ENCODE results near the gene SMARCA2.

Gene SMARCA2

GRCh38 chr9:2154731-2155130 lies 139.6 kb downstream of the SMARCA2 start:
- TF ChIP-seq FOXM1 (IDR thresholded peaks at IDR 0.05; ENCODE audit: borderline replicate concordance, low read depth) (no peak), CREB1 (IDR thresholded peaks at IDR 0.05; ENCODE audit: low read depth) (no peak), TEAD4 (IDR thresholded peaks at IDR 0.05) (no peak), REST (IDR thresholded peaks at IDR 0.05; ENCODE audit: low read depth) (no peak), NFIC (IDR thresholded peaks at IDR 0.05) (no peak)

DNA sequence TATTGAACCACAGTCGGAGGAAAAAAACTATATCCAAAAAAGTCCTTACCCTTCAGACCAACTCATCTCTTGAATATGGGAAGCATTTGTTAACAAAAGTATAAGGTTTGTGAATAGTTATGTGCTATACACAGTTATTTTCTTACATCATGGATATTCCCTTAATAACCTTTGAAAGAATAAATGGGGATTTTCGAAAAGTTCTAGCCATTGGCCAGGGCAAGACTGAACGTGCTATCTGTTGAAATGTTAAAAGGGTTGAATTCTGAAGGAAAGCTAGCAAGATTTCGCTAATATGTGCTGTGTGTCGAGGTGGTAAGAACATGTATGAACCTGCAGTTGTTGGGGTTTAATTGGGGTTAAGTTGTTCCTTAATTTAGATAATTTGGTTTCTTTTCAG lies 140.8 kb downstream of the SMARCA2 start:
- no peak for TF ChIP-seq EP300 (IDR thresholded peaks at IDR 0.05; ENCODE audit: borderline replicate concordance)
- TF ChIP-seq EGR1 (IDR thresholded peaks at IDR 0.05) = no peak
- no peak for TF ChIP-seq TCF12 (IDR thresholded peaks at IDR 0.05; ENCODE audit: low read depth)
- no peak for TF ChIP-seq NFIC (IDR thresholded peaks at IDR 0.05)
- no peak for TF ChIP-seq RAD21 (IDR thresholded peaks at IDR 0.05; ENCODE audit: low read depth)
- no peak for TF ChIP-seq REST (IDR thresholded peaks at IDR 0.05; ENCODE audit: low read depth)
- no peak for TF ChIP-seq FOXM1 (IDR thresholded peaks at IDR 0.05; ENCODE audit: borderline replicate concordance, low read depth)
- TF ChIP-seq CREB1 (IDR thresholded peaks at IDR 0.05; ENCODE audit: low read depth) = no peak
- TF ChIP-seq ZBTB7A (IDR thresholded peaks at IDR 0.05; ENCODE audit: low read depth) = no peak
- no peak for TF ChIP-seq TAF1 (IDR thresholded peaks at IDR 0.05; ENCODE audit: low read depth)
- TF ChIP-seq, protein P1, sequence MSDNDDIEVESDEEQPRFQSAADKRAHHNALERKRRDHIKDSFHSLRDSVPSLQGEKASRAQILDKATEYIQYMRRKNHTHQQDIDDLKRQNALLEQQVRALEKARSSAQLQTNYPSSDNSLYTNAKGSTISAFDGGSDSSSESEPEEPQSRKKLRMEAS (IDR thresholded peaks at IDR 0.05) = no peak
- no peak for TF ChIP-seq CEBPB (IDR thresholded peaks at IDR 0.05)
- TF ChIP-seq, protein P2, sequence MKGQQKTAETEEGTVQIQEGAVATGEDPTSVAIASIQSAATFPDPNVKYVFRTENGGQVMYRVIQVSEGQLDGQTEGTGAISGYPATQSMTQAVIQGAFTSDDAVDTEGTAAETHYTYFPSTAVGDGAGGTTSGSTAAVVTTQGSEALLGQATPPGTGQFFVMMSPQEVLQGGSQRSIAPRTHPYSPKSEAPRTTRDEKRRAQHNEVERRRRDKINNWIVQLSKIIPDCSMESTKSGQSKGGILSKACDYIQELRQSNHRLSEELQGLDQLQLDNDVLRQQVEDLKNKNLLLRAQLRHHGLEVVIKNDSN (IDR thresholded peaks at IDR 0.05) = no peak
- TF ChIP-seq YY1 (IDR thresholded peaks at IDR 0.05; ENCODE audit: low read depth) = no peak
- no peak for TF ChIP-seq TEAD4 (IDR thresholded peaks at IDR 0.05)

DNA sequence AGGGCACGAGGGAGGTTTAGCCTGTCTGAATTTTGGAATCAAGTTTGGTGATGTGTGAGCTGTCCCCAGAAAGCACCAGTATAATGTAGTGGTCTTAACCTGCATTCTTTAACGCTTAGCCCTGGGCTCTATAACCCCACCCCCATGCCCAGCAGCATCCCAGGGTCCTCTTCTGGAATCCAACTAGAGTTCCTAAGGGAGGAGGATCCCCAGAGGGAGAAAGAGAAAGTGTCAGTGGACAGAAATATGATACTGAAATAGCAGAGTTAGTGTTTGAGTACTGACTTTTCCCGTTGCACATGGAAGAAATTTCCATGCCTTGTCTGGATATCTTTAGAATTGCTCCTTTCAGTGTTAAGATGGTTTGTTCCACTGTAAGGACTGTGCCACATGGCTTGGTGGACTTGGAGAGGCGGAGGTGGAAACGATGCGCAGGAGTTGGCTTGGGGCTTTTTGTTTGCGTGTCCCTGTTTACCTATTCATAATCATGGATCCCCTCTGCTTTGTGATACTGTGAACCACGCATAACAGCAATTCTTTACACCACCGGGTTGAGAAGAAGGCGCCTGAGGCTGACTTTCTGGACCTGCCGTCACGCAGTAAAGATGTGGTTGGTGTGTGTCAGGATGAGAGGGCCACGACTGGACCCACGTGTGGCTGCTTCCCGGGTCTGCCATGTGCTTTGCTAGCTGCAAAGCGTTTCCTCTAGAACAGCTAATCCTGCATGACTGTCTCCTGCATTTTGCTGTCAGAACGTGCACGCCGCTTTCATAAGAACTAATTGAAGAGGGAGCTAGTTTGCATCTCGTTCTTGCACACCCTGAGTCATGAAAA lies 142.3 kb downstream of the SMARCA2 start:
- TF ChIP-seq EP300 (IDR thresholded peaks at IDR 0.05; ENCODE audit: borderline replicate concordance) (no peak), FOXM1 (IDR thresholded peaks at IDR 0.05; ENCODE audit: borderline replicate concordance, low read depth) (no peak)
- TF ChIP-seq, protein P1 (IDR thresholded peaks at IDR 0.05) = peak; percentile 93

DNA sequence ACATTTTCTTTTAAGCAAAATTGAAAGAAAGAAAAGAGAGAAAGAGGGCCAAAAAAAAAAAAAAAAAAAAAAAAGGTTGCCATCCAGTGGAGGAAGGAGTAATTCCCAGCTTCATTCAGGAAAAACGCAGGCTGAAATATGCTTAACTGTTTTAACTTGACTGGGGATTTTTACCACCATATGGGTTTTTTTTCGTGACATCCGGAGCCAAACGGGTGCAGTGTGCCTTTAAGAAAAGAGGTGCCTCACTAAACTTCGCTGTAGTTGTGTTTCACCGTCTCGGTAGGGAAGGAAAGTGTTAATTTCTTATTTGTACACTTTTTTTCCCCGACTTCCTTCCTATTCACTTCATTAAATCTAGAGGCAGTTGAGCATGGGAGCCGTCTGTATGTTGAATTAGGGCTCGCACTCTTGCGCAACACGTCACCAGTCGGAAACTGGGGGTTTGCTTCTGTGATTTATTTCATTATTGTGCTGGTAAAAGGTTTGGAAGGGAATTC lies 143.0 kb downstream of the SMARCA2 start:
- TF ChIP-seq TAF1 (IDR thresholded peaks at IDR 0.05; ENCODE audit: low read depth) (no peak), CREB1 (IDR thresholded peaks at IDR 0.05; ENCODE audit: low read depth) (no peak), CEBPB (IDR thresholded peaks at IDR 0.05) (peak; percentile 100)

DNA sequence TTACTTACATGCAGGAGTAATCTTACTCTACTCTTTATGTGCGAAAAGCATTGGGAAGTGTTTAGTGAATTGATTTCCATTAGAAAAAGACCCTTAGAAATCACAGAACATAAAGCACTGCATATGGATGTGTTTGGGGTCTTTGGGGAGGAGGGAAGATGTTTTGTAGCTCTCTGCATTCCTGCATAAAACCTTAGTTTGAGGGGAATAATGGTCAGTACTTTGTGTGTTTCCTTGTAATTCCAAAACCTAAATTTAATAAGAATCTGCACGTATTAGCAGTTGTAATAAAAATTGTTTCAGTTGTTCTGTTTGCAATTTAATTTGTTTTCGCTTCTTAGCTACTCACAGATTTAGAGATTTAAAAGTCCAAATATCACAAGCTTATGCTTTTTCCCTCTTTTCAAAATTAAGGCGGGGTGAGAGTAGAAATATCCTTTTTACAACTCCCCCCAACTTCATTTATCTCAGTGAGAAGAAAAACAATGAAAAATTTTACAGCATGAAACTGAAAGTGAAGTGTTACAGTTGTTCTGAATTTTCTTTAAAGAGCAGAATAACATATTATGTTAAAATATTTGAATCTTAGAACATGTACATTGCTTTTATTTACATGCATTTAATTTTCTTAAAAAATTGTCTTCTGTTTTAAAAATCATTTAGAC lies 143.8 kb downstream of the SMARCA2 start:
- TF ChIP-seq CEBPB (IDR thresholded peaks at IDR 0.05) (no peak), EP300 (IDR thresholded peaks at IDR 0.05; ENCODE audit: borderline replicate concordance) (no peak), CREB1 (IDR thresholded peaks at IDR 0.05; ENCODE audit: low read depth) (no peak), TEAD4 (IDR thresholded peaks at IDR 0.05) (no peak)

DNA sequence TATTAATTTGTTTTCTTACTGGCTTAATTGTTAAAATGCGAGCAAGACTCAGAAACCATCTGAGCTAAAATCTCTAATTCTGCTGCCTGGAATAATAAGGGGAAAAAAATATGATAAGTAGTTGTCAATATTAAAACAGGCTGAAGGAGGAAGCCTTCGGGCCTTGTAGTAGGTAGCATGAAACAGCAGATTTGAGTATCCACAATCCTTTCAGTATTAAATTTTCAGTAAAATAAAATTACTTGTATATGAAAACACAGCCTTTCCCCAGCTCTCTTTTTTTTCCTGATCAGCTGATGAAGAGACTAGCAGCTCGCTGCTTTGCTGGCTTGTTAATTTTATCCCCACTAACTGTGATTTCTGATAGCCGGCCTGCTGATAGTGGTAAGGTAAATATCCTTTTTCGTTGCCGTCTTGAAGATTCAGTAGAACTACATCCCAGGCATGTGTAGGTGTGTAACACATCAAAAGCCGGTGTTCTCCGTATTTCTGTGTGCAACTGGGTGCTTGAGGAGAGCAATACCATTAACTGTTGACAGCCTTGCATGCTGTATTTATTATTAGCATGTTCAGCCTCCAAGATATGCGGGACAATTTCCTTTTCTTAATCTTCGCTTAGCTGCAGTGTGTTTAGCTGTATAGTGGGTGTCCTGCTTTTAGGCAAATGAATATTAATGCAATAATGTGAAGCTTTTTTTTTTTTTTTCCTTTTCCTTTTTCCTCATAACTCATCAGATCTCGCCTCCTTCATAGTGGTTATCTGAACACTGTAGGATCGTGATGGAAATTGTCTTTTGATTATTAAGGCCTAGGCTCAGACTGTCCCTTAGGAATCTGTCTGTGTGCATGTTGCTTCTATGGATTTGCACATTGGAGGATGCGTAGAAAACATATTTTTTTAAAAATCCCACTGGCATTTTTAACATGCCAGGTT lies 144.6 kb downstream of the SMARCA2 start:
- TF ChIP-seq TCF12 (IDR thresholded peaks at IDR 0.05; ENCODE audit: low read depth) (no peak), EGR1 (IDR thresholded peaks at IDR 0.05) (no peak), YY1 (IDR thresholded peaks at IDR 0.05; ENCODE audit: low read depth) (no peak), CEBPB (IDR thresholded peaks at IDR 0.05) (no peak), ZBTB7A (IDR thresholded peaks at IDR 0.05; ENCODE audit: low read depth) (no peak), EP300 (IDR thresholded peaks at IDR 0.05; ENCODE audit: borderline replicate concordance) (no peak), RAD21 (IDR thresholded peaks at IDR 0.05; ENCODE audit: low read depth) (no peak), TAF1 (IDR thresholded peaks at IDR 0.05; ENCODE audit: low read depth) (no peak), NFIC (IDR thresholded peaks at IDR 0.05) (no peak), CREB1 (IDR thresholded peaks at IDR 0.05; ENCODE audit: low read depth) (no peak), FOXM1 (IDR thresholded peaks at IDR 0.05; ENCODE audit: borderline replicate concordance, low read depth) (no peak), REST (IDR thresholded peaks at IDR 0.05; ENCODE audit: low read depth) (no peak)
- TF ChIP-seq, protein P2 (IDR thresholded peaks at IDR 0.05) = no peak
- TF ChIP-seq, protein P1 (IDR thresholded peaks at IDR 0.05) = no peak

All from Ishikawa (cell line).